Esophagus muscularis mucosa (tissue), 4 donors: Measurements from ENCODE around the gene MYCN. TPM values are rescaled to one million over a fixed set of nuclear protein-coding genes. Genes with fewer than 3 reads are reported as not detected.

Source experiments
- DNase-seq: peaks from one replicate; pipeline ENCODE4 v3.0.0-alpha.2; 2017; ENCODE audit errors: extremely low spot score
- H3K27ac ChIP-seq, 4 donors: fragments of 200-600 bp; sonication (generic); replicated peaks in 1 of 4; 1 replicate in 3 of 4; 2 replicates in 1 of 4; pipeline ENCODE4 v1.5.1; 2016 to 2019; ENCODE audit warnings: mild to moderate bottlenecking in 1 of 4
- H3K27me3 ChIP-seq, 4 donors: fragments of 200-600 bp; sonication (generic); one replicate each; pipeline versions ENCODE4 v1.5.1 to v1.6.0; 2016 to 2019
- H3K36me3 ChIP-seq, 4 donors: fragments of 200-600 bp; sonication (generic); one replicate each; pipeline ENCODE4 v1.5.1; 2016 to 2019
- H3K4me1 ChIP-seq, 4 donors: fragments of 200-600 bp; sonication (generic); one replicate each; pipeline ENCODE4 v1.5.1; 2016 to 2019
- H3K4me3 ChIP-seq, 4 donors: fragments of 200-600 bp; sonication (generic); 1 replicate in 2 of 4; 2 replicates in 2 of 4; pipeline ENCODE4 v1.5.1; 2016 to 2019; ENCODE audit warnings: mild to moderate bottlenecking in 4 of 4, moderate library complexity in 1 of 4
- H3K9me3 ChIP-seq, 4 donors: fragments of 200-600 bp; sonication (generic); 1 replicate in 3 of 4; 2 replicates in 1 of 4; pipeline ENCODE4 v1.5.1; 2016 to 2019
- EP300 ChIP-seq: sonication (generic); formaldehyde crosslinking; IDR thresholded peaks from one replicate; pipeline ENCODE4 v1.6.1; 2017; ENCODE audit warnings: antibody characterized with exemption
- POLR2A ChIP-seq: fragments of 450-650 bp; IDR thresholded peaks from one replicate; pipeline ENCODE4 v1.6.1; 2017; ENCODE audit warnings: antibody characterized with exemption, moderate library complexity, mild to moderate bottlenecking, low read depth
- POLR2AphosphoS5 ChIP-seq, 2 donors: sonication (generic); formaldehyde crosslinking; IDR thresholded peaks; one replicate each; pipeline ENCODE4 v1.6.1; 2017; ENCODE audit warnings: antibody characterized with exemption in 2 of 2
- WGBS: methylation state at CpG from one replicate; pipeline ENCODE4 v1.1.5; 2018; 5-methylcytosine and 5-hydroxymethylcytosine counted together
- intact Hi-C: fragments of 100-400 bp; cut with DNase I; formaldehyde crosslinking; loops from one replicate; pipeline ENCODE4 v1.15.1; 2023
- total RNA-seq, 4 donors: library from RNA; depleted of rRNA; stranded (reverse); fragments of >200 nt; gene quantifications; one replicate each; pipeline versions ENCODE4 v1.1.0 to v1.2.1, GENCODE V29; 2016
- TF ChIP-seq, protein P1 (sequence below), 3 experiments: fragments of 200-600 bp in 2 of 3; fragments of 450-650 bp in 1 of 3; sonication (generic) in 2 of 3; IDR thresholded peaks; one replicate each; pipeline ENCODE4 v1.5.1; 2017 to 2019; ENCODE audit warnings: antibody characterized with exemption in 3 of 3, mild to moderate bottlenecking in 2 of 3, moderate library complexity in 1 of 3

MYCN gene
- total RNA-seq, 4 donors from 2014 or later = 0.83 to 1.2 (median 1.1) TPM

GRCh38 chr2:15938803-15939555, 1.4 kb upstream of the MYCN start:
- no peak for TF ChIP-seq POLR2A
- no peak for TF ChIP-seq EP300
- Histone ChIP-seq H3K4me3 (peak overlapping the region; percentile 47 to 63 (median 51)), H3K36me3 (no peaks in the 10 kb centered on the region), H3K9me3 (no peaks in the 10 kb centered on the region), H3K27me3 (peaks cover 0 to 55% (median 20%) of the 10 kb centered on the region in 4 donors), H3K4me1 (peaks cover 41 to 47% (median 47%) of the 10 kb centered on the region in 4 donors), H3K27ac (no peak overlapping the region)
- 68% methylated on average over 8 of the region's 8 CpGs for WGBS
- intact Hi-C loops = loop anchor here (2.0 to 10.0 kb wide), 4 partner anchors 302 to 666 kb away; no protein-coding TSS in a partner anchor
- no peak for DNase-seq

GRCh38 chr2:15939556-15939853, 845 bp upstream of the MYCN start:
- DNase-seq = no peak
- Histone ChIP-seq H3K36me3 (no peaks in the 10 kb centered on the region), H3K27me3 (peaks cover 0 to 55% (median 20%) of the 10 kb centered on the region in 4 donors), H3K9me3 (no peaks in the 10 kb centered on the region), H3K4me1 (peaks cover 41 to 49% (median 47%) of the 10 kb centered on the region in 4 donors), H3K4me3 (peak overlapping the region; percentile 47 to 63 (median 51)), H3K27ac (no peak overlapping the region)
- no peak for TF ChIP-seq EP300
- TF ChIP-seq, protein P1, sequence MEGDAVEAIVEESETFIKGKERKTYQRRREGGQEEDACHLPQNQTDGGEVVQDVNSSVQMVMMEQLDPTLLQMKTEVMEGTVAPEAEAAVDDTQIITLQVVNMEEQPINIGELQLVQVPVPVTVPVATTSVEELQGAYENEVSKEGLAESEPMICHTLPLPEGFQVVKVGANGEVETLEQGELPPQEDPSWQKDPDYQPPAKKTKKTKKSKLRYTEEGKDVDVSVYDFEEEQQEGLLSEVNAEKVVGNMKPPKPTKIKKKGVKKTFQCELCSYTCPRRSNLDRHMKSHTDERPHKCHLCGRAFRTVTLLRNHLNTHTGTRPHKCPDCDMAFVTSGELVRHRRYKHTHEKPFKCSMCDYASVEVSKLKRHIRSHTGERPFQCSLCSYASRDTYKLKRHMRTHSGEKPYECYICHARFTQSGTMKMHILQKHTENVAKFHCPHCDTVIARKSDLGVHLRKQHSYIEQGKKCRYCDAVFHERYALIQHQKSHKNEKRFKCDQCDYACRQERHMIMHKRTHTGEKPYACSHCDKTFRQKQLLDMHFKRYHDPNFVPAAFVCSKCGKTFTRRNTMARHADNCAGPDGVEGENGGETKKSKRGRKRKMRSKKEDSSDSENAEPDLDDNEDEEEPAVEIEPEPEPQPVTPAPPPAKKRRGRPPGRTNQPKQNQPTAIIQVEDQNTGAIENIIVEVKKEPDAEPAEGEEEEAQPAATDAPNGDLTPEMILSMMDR (IDR thresholded peaks at IDR 0.05) = peak; percentile 59 to 86 (median 72)
- no peak for TF ChIP-seq POLR2AphosphoS5 (IDR thresholded peaks at IDR 0.05)
- no peak for TF ChIP-seq POLR2A
- intact Hi-C loops = loop anchor here (2.0 to 10.0 kb wide), 4 partner anchors 302 to 665 kb away; no protein-coding TSS in a partner anchor
- 3% methylated on average over 12 of the region's 21 CpGs for WGBS

GRCh38 chr2:15940661-15941480, 521 bp downstream of the MYCN start:
- H3K4me1 ChIP-seq = peaks cover 41 to 49% (median 47%) of the 10 kb centered on the region in 4 donors
- intact Hi-C loops = loop anchor here (10.0 kb wide), 1 partner anchor 344 kb away; no protein-coding TSS in a partner anchor

GRCh38 chr2:15941481-15941850, 1.1 kb downstream of the MYCN start:
- TF ChIP-seq POLR2AphosphoS5 (IDR thresholded peaks at IDR 0.05) (no peak), POLR2A (no peak), EP300 (no peak)
- TF ChIP-seq, protein P1 (IDR thresholded peaks at IDR 0.05) = no peak
- Histone ChIP-seq H3K4me3 (peak overlapping the region; percentile 47 to 63 (median 51)), H3K4me1 (peaks cover 41 to 49% (median 47%) of the 10 kb centered on the region in 4 donors), H3K27me3 (peaks cover 0 to 60% (median 20%) of the 10 kb centered on the region in 4 donors), H3K27ac (no peak overlapping the region), H3K36me3 (no peaks in the 10 kb centered on the region), H3K9me3 (no peaks in the 10 kb centered on the region)
- no peak for DNase-seq
- WGBS = 0% methylated on average over 8 of the region's 14 CpGs
- intact Hi-C loops = loop anchor here (10.0 kb wide), 1 partner anchor 343 kb away; no protein-coding TSS in a partner anchor

More at GRCh38 chr2:15940661-15941480, 521 bp downstream of the MYCN start:
- DNase-seq = no peak
- peaks cover 0 to 60% (median 20%) of the 10 kb centered on the region in 4 donors for H3K27me3 ChIP-seq
- no peaks in the 10 kb centered on the region for H3K36me3 ChIP-seq
- WGBS = under 1% methylated on average over 24 of the region's 52 CpGs
- no peak overlapping the region for H3K27ac ChIP-seq
- peak overlapping the region; percentile 47 to 63 (median 51) for H3K4me3 ChIP-seq
- H3K9me3 ChIP-seq = no peaks in the 10 kb centered on the region
- TF ChIP-seq, protein P1 (IDR thresholded peaks at IDR 0.05) = no peak
- TF ChIP-seq POLR2A (no peak), EP300 (no peak), POLR2AphosphoS5 (IDR thresholded peaks at IDR 0.05) (no peak)
